ENCODE measurements around the gene ZNF215. TPM values are rescaled to one million over a fixed set of nuclear protein-coding genes. Genes with fewer than 3 reads are reported as not detected.

ZNF215 gene
- total RNA-seq, 1 experiment from 2014 or later: 15.8 TPM

- H3K27me3 Mint-ChIP-seq (ENCODE audit: low read depth): no peaks in the 10 kb centered on the region
- TF ChIP-seq SMAD3 (CRISPR knock-in tag; IDR thresholded peaks at IDR 0.05; ENCODE audit: borderline replicate concordance) (no peak), KAT7 (CRISPR knock-in tag; IDR thresholded peaks at IDR 0.05; ENCODE audit: borderline replicate concordance) (no peak), TEAD4 (CRISPR knock-in tag; IDR thresholded peaks at IDR 0.05) (no peak), ZNF232 (CRISPR knock-in tag; IDR thresholded peaks at IDR 0.05) (no peak), IRF2 (CRISPR knock-in tag; IDR thresholded peaks at IDR 0.05; ENCODE audit: borderline replicate concordance, low read depth) (no peak), NR1H2 (CRISPR knock-in tag; IDR thresholded peaks at IDR 0.05) (no peak), ZNF512 (CRISPR knock-in tag; IDR thresholded peaks at IDR 0.05; ENCODE audit: borderline replicate concordance) (no peak), HMGXB4 (CRISPR knock-in tag; IDR thresholded peaks at IDR 0.05) (no peak), E2F4 (CRISPR knock-in tag; IDR thresholded peaks at IDR 0.05; ENCODE audit: borderline replicate concordance, low read depth) (no peak), ARID4B (CRISPR knock-in tag; IDR thresholded peaks at IDR 0.05; ENCODE audit: borderline replicate concordance) (no peak), MAX (CRISPR knock-in tag; IDR thresholded peaks at IDR 0.05) (no peak), ATF3 (CRISPR knock-in tag; conservative IDR thresholded peaks at IDR 0.05) (no peak), IRF1 (CRISPR knock-in tag; IDR thresholded peaks at IDR 0.05) (no peak), ZNF121 (CRISPR knock-in tag; IDR thresholded peaks at IDR 0.05) (no peak)
- ChIA-PET CTCF (interaction anchor here (0.5 kb wide), 1 partner anchor 715 kb away, joined by 3 read pairs; no protein-coding TSS in a partner anchor), POLR2A (no interaction called here)
- no peak overlapping the region for H3K27ac Mint-ChIP-seq
- no peak overlapping the region for H3K4me3 Mint-ChIP-seq
- H3K9me3 Mint-ChIP-seq: peaks cover 8% of the 10 kb centered on the region
- no peaks in the 10 kb centered on the region for H3K4me1 Mint-ChIP-seq
- H3K36me3 Mint-ChIP-seq: no peaks in the 10 kb centered on the region
- DNase-seq (ENCODE audit: low spot score): no peak
- no peak for ATAC-seq
These were observed 53.1 kb downstream of the ZNF215 start for GRCh38 chr11:6979365-6979764.

- CTCF ChIA-PET: no interaction called here
- Mint-ChIP-seq H3K36me3 (no peaks in the 10 kb centered on the region), H3K27ac (no peak overlapping the region), H3K4me3 (no peak overlapping the region), H3K27me3 (ENCODE audit: low read depth) (no peaks in the 10 kb centered on the region), H3K9me3 (peaks cover 22% of the 10 kb centered on the region), H3K4me1 (no peaks in the 10 kb centered on the region)
- no peak for ATAC-seq
- POLR2A ChIA-PET: no interaction called here
- TF ChIP-seq ZNF396 (CRISPR knock-in tag; IDR thresholded peaks at IDR 0.05; ENCODE audit: borderline replicate concordance) (no peak), IRF2 (CRISPR knock-in tag; IDR thresholded peaks at IDR 0.05; ENCODE audit: borderline replicate concordance, low read depth) (no peak), ZBTB43 (CRISPR knock-in tag; IDR thresholded peaks at IDR 0.05) (no peak), HMGXB4 (CRISPR knock-in tag; IDR thresholded peaks at IDR 0.05) (no peak), TEAD1 (CRISPR knock-in tag; IDR thresholded peaks at IDR 0.05) (no peak)
- DNase-seq (ENCODE audit: low spot score): no peak
These were observed 60.3 kb downstream of the ZNF215 start for GRCh38 chr11:6986487-6986886.

Measured in WTC11 (cell line).